ENCODE data around the gene PYGB. TPM values are rescaled to one million over a fixed set of nuclear protein-coding genes. Genes with fewer than 3 reads are reported as not detected.

Gene PYGB
- total RNA-seq, 2 donors from 2014 or later = 211 to 295 TPM

GRCh38 chr20:25243416-25243979 lies 4.4 kb upstream of the PYGB start:
- no peak for TF ChIP-seq CTCF (IDR thresholded peaks at IDR 0.05)
- intact Hi-C loops (cut with DNase I) = no loop called here
- H3K9ac ChIP-seq (ENCODE audit: low read depth in 2 of 2, low read length in 2 of 2) = no peak overlapping the region
- DNase-seq = peak; percentile 13
- H3K4me3 ChIP-seq = no peak overlapping the region
- no peaks in the 10 kb centered on the region for H3K27me3 ChIP-seq
- H3K9me3 ChIP-seq = no peaks in the 10 kb centered on the region
- H3K4me1 ChIP-seq = peaks cover 1% of the 10 kb centered on the region
- no peaks in the 10 kb centered on the region for H3K36me3 ChIP-seq
- no peak overlapping the region for H3K27ac ChIP-seq

- Histone ChIP-seq H3K4me3 (no peak overlapping the region), H3K4me1 (no peaks in the 10 kb centered on the region), H3K36me3 (no peaks in the 10 kb centered on the region), H3K27me3 (no peaks in the 10 kb centered on the region), H3K9me3 (no peaks in the 10 kb centered on the region), H3K27ac (no peak overlapping the region), H3K9ac (ENCODE audit: low read depth in 2 of 2, low read length in 2 of 2) (no peak overlapping the region)
- no peak for DNase-seq
- intact Hi-C loops (cut with DNase I) = loop anchor here (5.0 kb wide), 1 partner anchor 48 kb away; the partner anchor contains the start of gene ENTPD6
- TF ChIP-seq CTCF (IDR thresholded peaks at IDR 0.05) = no peak
These were observed 2.9 kb upstream of the PYGB start for GRCh38 chr20:25244976-25245375.

DNA sequence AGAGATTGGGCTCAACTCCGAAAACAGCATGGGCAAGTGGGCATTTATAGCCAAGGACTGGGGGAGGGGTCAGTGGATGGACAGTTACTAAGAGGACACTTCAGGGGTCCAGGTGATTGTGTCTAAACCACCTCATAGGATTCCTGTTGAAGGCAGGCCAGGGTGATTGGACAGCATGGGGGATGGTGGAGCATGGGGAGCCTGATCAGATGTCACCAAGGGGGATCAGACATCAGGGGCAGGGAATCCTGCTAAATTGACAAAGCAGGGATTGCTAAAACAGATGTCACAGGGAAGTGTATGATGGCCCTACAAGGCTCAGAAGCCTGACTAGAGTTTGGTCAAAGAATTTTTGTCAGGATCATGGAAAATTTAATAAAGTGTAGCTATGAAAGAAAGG lies 2.4 kb upstream of the PYGB start:
- DNase-seq = peak; percentile 17
- H3K27me3 ChIP-seq = no peaks in the 10 kb centered on the region
- H3K27ac ChIP-seq = no peak overlapping the region
- H3K36me3 ChIP-seq = no peaks in the 10 kb centered on the region
- TF ChIP-seq CTCF (IDR thresholded peaks at IDR 0.05) = no peak
- H3K9me3 ChIP-seq = no peaks in the 10 kb centered on the region
- intact Hi-C loops (cut with DNase I) = loop anchor here (5.0 kb wide), 1 partner anchor 48 kb away; the partner anchor contains the start of gene ENTPD6
- no peaks in the 10 kb centered on the region for H3K4me1 ChIP-seq
- H3K4me3 ChIP-seq = no peak overlapping the region
- H3K9ac ChIP-seq (ENCODE audit: low read depth in 2 of 2, low read length in 2 of 2) = no peak overlapping the region

- Histone ChIP-seq H3K9ac (ENCODE audit: low read depth in 2 of 2, low read length in 2 of 2) (peak overlapping the region in 1 of 2 donors; percentile 96), H3K27ac (peak overlapping the region; percentile 92), H3K4me3 (peak overlapping the region; percentile 79), H3K4me1 (no peaks in the 10 kb centered on the region), H3K9me3 (no peaks in the 10 kb centered on the region), H3K36me3 (no peaks in the 10 kb centered on the region), H3K27me3 (no peaks in the 10 kb centered on the region)
- intact Hi-C loops (cut with DNase I) = loop anchor here (5.0 kb wide), 1 partner anchor 49 kb away; the partner anchor contains the start of gene ENTPD6
- no peak for TF ChIP-seq CTCF (IDR thresholded peaks at IDR 0.05)
- peak; percentile 57 for DNase-seq
These were observed 1.5 kb upstream of the PYGB start for GRCh38 chr20:25246182-25246999.

GRCh38 chr20:25247000-25247517 lies 826 bp upstream of the PYGB start:
- H3K27me3 ChIP-seq = no peaks in the 10 kb centered on the region
- no peaks in the 10 kb centered on the region for H3K9me3 ChIP-seq
- peak overlapping the region; percentile 92 for H3K27ac ChIP-seq
- peak; percentile 83 for DNase-seq
- peaks cover 5% of the 10 kb centered on the region for H3K4me1 ChIP-seq
- TF ChIP-seq CTCF (IDR thresholded peaks at IDR 0.05) = peak; percentile 30
- intact Hi-C loops (cut with DNase I) = loop anchor here (5.0 kb wide), 1 partner anchor 50 kb away; the partner anchor contains the start of gene ENTPD6
- peak overlapping the region; percentile 79 for H3K4me3 ChIP-seq
- peak overlapping the region; percentile 86 to 96 for H3K9ac ChIP-seq (ENCODE audit: low read depth in 2 of 2, low read length in 2 of 2)
- no peaks in the 10 kb centered on the region for H3K36me3 ChIP-seq
